ENCODE results near the gene PDZD4.
A peak's percentile ranks its signal among the peaks of the same experiment; 100 is the strongest.

Gene PDZD4, protein sequence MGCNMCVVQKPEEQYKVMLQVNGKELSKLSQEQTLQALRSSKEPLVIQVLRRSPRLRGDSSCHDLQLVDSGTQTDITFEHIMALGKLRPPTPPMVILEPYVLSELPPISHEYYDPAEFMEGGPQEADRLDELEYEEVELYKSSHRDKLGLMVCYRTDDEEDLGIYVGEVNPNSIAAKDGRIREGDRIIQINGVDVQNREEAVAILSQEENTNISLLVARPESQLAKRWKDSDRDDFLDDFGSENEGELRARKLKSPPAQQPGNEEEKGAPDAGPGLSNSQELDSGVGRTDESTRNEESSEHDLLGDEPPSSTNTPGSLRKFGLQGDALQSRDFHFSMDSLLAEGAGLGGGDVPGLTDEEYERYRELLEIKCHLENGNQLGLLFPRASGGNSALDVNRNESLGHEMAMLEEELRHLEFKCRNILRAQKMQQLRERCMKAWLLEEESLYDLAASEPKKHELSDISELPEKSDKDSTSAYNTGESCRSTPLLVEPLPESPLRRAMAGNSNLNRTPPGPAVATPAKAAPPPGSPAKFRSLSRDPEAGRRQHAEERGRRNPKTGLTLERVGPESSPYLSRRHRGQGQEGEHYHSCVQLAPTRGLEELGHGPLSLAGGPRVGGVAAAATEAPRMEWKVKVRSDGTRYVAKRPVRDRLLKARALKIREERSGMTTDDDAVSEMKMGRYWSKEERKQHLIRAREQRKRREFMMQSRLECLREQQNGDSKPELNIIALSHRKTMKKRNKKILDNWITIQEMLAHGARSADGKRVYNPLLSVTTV

DNA sequence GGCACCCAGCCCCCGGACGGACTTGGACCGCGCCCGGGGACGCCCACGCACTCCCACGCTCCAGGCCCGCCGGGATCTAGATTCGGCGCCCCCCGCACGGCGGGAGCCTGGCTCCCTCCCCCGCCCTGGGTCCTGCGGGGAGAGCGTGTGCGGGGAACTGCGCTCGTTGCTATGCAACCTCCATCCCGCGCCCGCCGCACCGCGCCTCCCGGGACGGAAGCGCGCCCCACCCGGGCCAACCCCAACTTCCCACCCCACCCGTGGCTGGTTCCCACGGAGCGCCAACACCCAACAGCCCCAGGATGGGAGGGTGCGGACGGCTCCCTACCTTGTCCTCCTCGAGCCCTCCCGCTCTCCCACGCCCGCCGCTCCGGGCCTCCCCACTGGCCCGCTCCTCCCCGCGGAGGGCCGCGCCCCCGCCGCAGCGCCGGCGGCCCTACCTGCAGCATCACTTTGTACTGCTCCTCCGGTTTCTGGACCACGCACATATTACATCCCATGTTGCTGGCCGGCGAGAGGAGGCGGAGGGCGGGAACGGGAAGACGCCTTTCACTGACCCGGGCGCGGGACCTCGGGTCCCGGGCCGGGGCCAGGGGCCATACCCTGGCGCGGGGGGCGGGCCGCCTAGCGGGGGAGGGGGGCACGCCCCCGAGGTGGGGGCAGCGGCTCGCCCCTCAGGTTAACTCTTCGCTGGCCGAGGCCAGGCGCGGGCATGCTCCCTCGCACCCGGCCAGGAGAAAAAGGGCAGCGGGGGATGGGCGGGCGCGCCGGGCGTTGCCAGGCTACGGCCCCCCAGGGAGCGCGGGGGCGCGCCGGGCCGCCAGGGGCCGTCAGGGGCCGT lies at the start of gene PDZD4:
Gene PDZD4, minus strand, starts transcription at position 746 of the 841 bp plus-strand sequence. Its CDS starts 246 bp downstream, at position 500.
- DNase-seq (ENCODE audit: low read depth), result no peak

DNA sequence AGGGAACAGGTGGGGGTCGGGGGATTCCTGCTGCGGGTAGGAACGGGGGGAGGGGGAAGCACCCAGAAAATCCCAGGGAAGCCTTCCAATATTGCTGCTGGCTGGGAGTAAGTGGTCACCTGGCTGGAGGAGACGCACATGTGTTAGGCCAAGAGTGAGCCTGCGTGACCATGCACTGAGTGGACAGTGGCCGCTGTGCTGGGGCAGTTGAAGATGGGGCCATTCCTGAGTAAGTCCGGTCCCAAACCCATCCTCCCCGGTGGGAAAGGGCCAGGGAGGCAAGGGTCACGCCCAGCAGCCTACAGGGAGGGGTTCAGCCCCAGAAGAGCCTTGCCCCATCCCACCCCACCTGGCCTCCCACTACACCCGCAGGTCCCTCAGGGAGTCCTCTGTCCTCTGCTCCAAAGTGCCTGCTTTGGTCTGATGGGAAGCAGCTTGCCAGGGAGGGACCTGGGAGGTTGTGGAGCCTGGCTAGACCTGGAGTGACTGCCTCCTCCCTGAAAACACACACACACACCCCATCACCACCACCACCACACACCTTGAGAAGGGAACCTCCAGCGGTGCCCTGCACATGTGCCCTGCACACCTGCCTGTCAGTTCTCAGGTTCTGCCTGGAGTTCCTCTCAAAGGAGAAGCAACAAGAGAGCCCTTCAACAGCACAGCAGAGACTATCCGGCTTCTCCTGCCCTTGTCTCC lies 49.5 kb upstream of the PDZD4 start:
- no peak for DNase-seq (ENCODE audit: low read depth)

DNA sequence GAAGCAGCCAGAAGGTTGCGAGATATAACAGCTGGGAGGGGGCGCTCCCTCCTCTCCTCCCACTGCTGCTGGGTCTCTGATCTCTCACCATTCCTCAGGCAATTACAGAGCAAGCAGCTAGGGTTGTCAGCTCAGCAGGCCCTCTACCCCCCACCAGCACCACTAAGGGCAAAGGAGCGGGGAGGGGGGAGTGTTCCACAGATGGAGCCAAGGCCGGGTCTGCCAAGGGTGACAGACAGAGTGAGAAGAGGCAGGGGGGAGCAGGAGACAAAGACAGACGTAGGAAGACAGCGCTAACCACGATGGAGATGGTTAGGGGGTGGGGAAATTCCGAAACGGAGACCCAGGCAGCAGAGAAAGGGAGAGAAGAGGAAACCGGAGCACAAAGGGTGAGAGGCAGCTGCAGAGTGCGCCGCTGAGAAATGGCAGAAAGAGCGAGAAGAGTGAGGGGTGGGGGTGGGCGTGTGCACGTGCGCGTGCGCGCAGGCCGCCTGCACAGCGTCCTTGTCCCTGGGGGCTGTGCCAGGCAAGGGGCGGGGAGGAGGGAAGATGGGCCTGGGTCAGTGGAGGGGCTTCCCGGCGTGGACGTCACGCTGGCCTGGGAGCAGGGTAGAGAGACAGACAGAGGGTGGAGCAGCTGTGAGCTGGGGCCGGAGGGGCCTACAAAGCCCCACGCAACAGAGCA lies 48.8 kb upstream of the PDZD4 start:
- no peak for DNase-seq (ENCODE audit: low read depth)

DNA sequence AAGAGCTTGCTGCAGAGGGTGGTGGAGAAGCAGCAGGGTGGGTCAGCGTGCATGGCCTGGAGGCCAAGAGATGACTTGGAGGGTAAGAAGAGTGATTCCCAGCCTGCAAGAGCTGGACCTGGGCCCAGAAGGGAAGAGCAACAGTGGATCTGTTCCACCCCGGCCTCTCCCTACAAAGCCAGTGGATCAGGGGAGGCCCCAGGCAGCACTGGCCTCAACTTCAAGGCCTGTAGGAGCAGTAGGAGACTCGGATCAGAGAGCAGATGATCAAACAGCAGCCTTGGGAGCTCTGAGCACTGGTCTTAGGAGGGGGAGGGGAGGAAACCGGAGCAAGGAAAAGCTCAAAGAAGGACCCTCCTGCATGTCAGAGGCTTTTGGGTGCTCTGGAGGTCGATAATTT lies 48.0 kb upstream of the PDZD4 start:
- DNase-seq (ENCODE audit: low read depth), result no peak

DNA sequence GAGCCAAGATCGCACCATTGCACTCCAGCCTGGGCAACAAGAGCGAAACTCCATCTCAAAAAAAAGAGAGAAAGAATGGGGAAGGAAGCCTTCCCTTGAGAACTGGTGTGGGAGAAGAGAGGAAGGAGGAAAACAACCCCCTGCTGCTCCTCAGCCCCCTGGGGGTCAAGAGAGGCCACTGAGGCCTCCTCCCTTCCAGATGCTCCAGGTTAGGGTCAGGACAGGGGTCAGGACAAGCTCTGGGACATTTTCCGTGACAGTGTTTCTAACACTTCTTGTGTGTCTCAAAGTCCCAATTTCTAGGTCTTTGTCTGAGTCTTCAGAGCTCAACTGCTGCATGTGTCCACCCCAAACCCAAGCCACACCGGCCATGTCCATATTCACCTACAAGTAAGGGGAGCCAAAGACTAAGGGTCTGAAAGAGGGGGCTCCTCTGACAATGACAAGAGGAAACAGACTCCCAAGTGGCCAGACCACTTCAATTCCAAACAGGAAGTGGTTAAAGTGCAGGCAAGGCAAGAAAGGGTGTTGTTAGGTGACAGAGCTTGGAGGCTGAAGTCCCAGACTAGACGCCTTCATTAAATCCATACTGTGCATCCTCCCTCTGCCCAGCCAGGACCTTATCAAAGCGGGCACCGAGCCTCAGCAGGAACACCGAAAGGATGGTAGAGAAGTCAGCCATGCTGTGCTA lies 47.4 kb upstream of the PDZD4 start:
- DNase-seq (ENCODE audit: low read depth), result no peak

DNA sequence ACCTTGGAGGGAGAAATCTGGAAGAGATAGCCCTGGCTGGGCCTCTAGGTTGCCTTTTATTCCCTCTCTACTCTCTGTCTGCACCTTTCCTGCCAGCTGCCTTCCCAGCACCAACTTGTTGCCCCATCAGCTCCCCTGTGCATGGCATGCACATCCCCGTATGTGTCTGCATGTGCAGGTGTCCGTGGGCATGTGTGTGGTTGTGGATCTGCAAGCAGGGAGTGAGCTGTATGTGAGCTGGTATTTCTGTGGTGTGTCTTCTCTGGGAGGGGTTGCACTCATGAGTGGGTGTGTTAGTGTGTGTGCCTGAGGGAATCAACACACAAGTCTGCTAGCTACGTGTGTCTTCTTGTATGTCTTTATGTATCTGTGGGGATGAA lies 45.8 kb upstream of the PDZD4 start:
- no peak for DNase-seq (ENCODE audit: low read depth)

DNA sequence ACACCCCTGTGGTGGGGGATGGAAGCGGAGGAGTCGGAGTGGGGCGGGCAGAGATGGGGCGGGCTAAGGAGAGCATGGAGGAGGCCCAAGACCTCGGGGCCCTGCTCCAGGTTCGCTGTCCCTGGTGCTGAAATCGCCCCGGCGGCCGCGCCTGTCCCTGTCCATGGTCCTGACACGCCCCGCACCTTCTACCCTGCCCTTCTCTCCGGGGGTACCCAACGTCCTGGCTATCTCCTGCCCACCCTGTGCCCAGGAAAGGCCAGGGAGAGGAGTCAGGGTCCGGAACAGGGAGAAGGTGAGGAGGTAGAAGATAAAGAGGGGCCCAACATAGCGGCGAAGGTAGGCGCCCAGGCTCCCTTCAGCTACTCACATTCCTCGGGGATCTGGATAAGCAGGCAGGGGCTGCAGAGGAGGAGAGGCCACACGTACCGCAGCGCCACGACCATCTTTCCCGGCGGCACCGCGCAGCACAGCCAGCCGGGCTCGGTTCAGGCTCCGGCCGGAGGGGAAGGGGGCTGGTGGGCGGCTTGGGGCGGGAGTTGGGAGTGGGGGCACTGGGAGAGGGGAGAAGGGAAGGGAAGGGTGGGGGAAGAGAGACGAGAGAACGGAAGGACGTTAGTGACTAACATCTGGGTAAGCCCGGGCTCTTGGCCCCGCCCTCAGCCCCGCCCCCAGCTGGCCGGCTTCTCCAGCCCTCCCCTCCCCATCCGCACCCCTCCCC lies 45.2 kb upstream of the PDZD4 start:
- peak; percentile 39 for DNase-seq (ENCODE audit: low read depth)

DNA sequence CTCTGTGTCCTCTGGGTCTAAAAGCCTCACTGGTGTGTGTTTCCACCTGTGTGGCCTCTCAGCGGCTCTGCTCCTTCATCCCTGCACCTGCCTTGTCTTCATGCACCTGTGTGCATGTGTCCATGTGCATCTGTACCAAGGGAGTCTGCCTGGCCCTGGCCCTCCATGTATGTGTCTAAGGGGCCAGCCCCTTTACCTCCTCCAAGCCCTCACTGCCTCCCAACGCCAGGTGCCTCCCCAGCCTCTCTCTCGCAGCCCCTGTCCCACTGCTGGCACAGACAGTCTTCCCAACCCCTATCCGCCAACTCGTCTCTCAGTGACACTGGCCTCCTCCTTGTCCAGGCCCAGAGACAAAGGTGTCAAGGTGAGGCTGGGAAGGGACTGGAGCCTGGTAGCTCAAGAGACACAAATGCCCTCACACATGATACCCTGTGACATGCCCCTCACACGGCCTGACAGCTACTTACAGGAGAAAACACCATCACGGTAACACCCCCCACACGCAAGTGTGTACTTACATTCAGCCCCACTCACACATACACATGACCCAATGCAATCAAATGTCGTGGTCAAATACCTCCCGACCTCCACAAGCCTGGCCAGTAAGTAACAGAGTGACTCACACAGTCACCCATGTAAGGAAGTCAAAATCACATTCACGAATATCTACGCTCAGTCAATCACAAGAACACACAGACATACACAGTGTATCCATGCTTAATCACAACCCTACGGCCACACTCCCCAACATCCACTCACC lies 44.2 kb upstream of the PDZD4 start:
- peak; percentile 48 for DNase-seq (ENCODE audit: low read depth)

DNA sequence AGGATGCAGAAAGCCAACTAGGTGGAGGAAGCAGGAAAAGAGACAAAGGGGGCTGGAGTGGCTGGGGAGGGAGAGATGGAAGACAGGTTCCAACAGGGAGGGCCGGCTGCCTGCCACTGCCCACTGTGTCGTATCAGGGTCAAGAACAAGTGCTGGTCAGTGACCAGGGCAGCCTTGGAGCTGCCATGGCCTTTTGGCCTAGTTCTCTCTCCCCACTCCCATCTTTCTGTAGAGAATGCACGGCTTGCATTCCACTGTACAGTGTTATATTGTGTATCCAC lies 43.7 kb upstream of the PDZD4 start:
- DNase-seq (ENCODE audit: low read depth), result no peak

DNA sequence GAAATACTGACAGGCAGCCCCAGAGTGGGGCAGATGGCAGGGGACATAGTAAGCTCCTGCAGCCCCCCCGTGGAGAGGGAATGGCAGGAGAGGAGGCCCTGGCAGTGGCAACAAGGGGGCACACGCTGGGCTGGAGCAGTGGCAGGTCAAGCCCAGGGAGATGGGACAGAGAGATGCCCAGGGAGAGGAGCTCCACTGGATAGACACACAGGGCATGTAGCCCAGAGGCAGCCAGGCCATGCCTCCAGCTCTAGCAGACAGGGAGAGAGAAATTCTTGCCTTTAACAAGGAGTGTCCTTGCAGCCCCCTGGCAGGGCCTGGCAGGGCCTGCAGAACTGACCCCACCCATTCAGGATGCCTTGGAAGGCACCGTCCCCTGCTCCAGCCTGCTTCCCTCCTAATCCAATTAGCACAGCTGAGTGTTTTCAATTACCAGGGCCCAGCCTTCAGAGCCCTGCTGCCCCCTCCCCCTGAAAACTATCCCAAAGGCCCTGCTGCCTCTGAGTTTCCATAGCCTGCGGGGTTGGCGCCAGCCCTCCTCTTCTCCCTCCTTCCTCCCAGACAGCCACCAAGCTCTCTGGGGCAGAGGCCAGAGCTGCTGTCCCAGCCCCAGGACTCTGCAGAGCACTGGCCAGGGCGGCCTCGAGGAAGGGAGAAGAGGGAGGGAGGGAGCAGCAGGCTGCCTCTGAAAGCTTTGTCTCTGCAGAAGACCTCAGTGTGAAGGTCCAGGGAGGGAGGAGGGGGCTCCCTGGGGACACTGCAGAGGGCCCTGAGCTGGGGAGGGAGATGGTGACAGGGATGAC lies 43.1 kb upstream of the PDZD4 start:
- no peak for DNase-seq (ENCODE audit: low read depth)

DNA sequence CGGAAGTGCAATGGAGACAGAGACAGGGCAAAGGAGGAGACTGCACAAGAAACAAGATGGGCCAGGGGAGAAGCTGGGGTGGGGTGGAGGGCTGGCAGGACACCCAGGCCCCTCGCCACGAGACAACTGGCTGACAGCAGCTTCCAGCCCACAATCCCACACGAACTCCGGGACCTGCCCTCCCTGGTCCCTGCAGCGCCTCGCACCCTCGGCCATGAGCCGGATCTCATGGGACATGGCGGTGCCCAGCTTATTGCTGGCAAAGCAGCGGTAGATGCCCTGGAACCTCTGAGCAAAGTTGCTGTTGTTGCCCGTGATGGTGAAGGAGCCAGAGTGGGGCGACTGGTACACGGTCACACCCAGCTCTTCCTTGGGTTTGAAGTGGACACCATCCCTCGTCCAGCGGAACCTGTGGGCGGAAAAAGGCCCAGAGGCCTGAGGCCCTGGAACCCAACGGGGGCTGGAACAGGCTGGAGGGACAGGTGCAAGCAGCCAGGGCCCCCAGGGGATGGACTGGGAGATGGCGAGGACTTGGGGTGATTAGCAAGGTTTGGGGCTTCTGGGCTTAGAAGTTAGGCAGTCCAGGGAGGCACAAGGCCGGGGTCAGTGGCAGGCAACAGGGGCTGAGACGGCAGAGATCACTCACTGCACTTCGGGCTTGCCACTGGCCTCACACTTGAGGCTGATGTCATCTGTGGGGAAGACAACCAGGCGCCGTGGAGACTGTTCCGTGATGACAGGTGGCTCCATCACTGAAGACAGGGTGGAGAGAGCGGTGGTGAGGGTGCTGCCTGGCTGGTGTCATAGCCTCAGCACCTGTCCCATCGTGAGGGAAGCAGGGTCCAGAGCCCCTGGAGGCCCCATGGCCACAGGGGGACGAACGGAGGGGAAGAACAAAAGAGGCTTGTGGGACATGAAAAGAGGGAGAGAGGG lies 41.9 kb upstream of the PDZD4 start:
- DNase-seq (ENCODE audit: low read depth), result no peak

DNA sequence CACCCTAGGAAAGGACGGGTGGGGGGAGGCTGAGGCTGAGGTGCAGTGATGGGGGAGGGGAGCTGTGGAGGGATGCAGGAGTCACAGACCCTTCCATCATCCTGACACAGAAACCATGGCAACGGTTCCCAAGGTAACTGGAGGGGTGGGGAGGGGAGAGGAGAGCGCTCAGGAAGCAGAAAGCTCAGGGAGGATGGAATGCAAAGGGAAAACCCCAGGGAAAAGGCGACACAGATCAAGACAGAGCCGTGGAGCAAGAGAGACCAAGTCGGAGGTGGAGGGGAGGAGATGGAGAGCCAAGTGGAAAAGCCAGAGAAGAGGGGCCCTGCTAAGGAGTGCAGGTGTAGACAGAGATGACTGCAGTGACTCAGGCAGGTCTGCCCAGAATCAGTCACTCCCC lies 41.1 kb upstream of the PDZD4 start:
- no peak for DNase-seq (ENCODE audit: low read depth)

DNA sequence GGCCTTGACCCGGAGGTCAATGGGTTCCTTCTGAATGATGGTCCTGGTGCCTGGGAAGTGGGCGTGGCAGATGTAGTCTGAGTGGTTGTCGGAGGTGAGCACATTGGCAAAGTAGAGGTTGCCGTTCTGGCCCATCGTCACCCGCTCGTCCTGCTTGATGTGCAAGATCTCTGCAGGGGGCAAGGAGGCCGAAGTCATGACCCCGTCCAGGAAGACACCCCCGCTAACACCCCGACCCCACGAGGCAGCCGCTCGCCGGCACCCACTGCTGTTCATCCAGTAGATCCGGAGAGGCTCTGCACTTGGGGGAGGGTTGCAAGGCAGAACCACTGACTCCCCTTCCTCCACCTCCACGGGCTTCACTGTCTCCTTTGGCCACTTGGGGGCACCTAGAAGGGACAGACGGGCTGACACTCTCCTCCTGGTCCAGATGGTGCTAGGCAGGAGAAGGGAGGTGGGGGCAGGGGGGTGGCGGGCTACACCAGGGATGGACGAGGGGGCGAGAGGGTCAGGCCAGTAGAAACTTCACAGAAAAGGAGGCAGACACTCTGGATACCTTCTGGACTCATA lies 40.5 kb upstream of the PDZD4 start:
- DNase-seq (ENCODE audit: low read depth), result no peak

DNA sequence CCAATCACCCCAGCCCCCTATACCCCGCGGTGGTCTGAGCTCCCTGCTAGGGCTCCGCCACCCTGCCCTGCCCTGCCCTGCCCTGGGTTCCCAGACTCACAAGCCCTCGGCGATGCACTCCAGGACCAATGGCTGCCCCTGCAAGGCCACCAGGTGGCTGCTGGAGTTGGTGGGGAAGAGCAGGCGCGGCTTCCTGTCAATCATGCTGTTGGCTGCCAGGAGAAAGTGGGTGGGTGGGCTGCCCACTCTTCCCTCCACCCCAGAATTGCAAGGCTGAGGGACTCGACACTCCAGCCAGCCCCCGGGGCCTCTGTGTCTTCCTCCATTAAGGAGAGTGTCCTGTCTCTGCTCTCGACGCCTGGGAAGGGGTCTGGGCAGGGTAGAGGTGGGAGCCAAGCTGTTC lies 39.9 kb upstream of the PDZD4 start:
- no peak for DNase-seq (ENCODE audit: low read depth)

DNA sequence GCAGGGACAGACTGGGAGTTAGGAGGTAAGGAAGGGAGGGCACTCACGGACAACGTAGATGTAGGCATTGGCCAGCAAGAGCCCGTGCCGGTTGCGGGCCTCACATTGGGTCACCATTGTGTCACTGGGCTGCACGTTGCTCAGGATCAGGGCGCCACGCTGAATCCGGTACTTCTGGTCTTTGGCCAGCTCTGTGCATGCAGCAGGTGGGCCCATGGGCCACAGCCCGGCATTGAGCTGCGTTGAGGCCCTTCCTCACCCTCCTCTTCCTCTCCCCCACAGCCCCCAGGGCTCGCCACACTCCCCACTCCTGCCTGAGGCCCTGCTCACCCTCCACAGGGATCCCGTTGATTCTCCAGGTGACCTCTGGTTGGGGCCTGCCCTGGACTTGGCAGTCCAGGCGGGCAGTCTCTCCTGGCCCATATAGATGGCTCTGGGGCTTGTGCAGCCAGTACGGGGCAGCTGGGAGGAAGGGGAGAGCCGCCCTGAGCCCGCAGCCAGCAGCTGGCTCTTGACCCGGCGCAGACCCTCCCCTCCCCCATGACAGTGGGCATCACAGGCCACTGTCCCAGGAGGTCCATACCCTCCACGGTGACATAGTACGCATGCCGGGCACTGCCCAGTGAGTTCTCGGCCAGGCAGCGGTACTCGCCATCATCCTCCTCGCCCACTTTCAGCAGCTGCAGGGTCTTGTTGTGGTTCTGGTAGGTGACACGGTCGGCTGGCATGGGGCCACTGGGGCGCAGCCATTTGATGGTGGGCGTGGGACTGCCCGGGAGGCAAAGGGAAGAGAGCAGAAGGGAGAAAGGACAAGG lies 39.3 kb upstream of the PDZD4 start:
- no peak for DNase-seq (ENCODE audit: low read depth)
